Activated T-cell treated with anti-CD3 and anti-CD28 coated beads, Interleukin-2, amount 50 U/mL, for 24 hours (primary cell): ENCODE data around the gene FBXW12.

Source experiments
- DNase-seq: peaks from one replicate; pipeline ENCODE4 v3.0.0-alpha.2; 2020
- H3K27ac Mint-ChIP-seq: 2 replicates; pipeline ENCODE4 v1.8.0; 2020; ENCODE audit warnings: mild to moderate bottlenecking, mixed read lengths
- H3K27me3 Mint-ChIP-seq: 2 replicates; pipeline ENCODE4 v1.8.0; 2020; ENCODE audit warnings: mixed read lengths
- H3K36me3 Mint-ChIP-seq: 2 replicates; pipeline ENCODE4 v1.8.0; 2020; ENCODE audit warnings: low read depth, mixed read lengths
- H3K4me1 Mint-ChIP-seq: 2 replicates; pipeline ENCODE4 v1.8.0; 2020; ENCODE audit warnings: low read depth, mixed read lengths
- H3K4me3 Mint-ChIP-seq: 2 replicates; pipeline ENCODE4 v1.8.0; 2020; ENCODE audit warnings: mild to moderate bottlenecking, moderate library complexity, mixed read lengths
- H3K9me3 Mint-ChIP-seq: 2 replicates; pipeline ENCODE4 v1.8.0; 2020; ENCODE audit warnings: mixed read lengths

FBXW12 gene

DNA sequence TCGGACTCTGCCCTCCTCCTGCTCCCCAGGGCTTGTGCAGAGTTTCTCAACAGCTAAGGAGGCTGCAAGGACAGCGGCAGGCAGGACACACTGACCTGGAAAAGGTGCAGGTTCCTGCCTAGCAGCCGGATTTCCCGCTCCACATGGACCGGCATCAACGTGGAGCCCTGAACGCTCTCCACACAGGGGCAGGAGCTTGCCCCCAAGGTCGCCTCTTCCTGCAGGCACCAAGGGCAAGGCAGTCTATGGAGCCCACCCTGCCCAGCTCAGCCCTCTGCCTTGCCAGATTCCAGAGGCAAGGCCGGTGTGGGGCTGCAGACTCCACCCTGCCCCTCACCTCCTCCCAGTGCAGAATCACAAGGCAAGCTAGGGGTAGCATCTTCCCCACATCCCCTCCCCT is 47.1 kb downstream of the FBXW12 start:
- Mint-ChIP-seq H3K27ac (no peak overlapping the region), H3K27me3 (no peaks in the 10 kb centered on the region), H3K36me3 (no peaks in the 10 kb centered on the region), H3K4me1 (no peaks in the 10 kb centered on the region), H3K9me3 (no peaks in the 10 kb centered on the region), H3K4me3 (no peak overlapping the region)
- no peak for DNase-seq

DNA sequence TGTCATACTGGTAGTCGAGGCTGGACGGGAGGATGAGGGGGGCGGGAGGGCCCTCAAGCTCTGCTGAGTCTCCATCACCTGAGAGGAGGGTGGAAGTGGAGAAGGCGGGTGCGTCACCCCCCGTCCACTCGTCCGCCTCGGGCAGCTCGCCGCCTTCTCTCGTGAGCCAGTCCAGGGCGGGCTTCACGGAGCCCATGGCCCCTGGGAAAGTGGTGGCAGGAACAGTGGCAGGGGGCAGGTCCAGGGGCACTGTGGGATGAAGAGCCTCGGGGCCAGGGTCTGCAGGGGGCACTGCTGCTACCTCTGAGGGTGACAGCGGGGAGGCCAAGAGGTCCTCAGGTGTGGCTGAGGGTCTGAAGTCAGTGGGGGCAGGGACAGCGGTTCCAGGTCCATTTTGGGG is 47.6 kb downstream of the FBXW12 start:
- no peaks in the 10 kb centered on the region for H3K27me3 Mint-ChIP-seq
- DNase-seq: no peak
- H3K36me3 Mint-ChIP-seq: no peaks in the 10 kb centered on the region
- no peak overlapping the region for H3K4me3 Mint-ChIP-seq
- no peak overlapping the region for H3K27ac Mint-ChIP-seq
- H3K9me3 Mint-ChIP-seq: no peaks in the 10 kb centered on the region
- no peaks in the 10 kb centered on the region for H3K4me1 Mint-ChIP-seq

DNA sequence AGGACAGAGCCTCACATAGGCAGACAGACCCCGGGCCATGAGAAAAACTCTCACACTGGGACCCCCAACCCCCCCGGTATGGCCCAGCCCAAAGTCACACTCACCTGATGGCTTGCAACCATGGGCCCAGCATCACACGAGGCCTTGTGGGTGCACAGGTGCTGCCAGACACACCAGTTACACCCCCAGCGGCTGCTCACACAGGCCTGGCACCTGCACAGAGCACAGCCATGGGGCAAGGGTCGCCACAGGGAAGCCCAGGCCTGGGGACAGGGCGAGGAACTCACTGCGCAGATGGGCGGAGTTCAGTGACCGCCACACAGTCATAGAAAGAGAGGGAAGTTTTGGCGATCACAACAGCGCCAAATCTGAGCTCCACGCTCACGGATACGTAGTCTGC is 48.5 kb downstream of the FBXW12 start:
- H3K4me3 Mint-ChIP-seq: no peak overlapping the region
- no peaks in the 10 kb centered on the region for H3K4me1 Mint-ChIP-seq
- H3K36me3 Mint-ChIP-seq: no peaks in the 10 kb centered on the region

DNA sequence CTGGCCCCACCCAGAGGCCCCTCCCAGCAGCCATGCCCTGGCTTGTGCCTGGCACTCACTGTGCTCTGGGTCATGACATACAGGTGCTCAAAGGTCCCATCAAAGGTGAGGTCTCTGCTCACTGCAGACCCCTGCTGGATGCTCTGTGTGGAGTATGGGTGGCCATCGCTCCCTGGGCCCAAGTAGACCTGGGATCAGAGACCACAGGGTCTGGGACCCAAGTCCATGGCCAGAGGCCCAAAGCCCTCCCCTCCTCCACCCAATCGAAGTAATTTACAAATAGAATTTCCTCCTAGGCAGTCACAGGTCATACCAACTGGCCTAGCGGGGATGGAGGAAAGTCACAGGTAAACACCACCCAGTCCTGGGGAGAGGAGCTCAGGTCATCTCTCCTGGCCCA is 50.3 kb downstream of the FBXW12 start:
- Mint-ChIP-seq H3K36me3 (no peaks in the 10 kb centered on the region), H3K4me3 (no peak overlapping the region), H3K27me3 (no peaks in the 10 kb centered on the region), H3K27ac (no peak overlapping the region), H3K9me3 (no peaks in the 10 kb centered on the region), H3K4me1 (no peaks in the 10 kb centered on the region)
- DNase-seq: no peak

More for the DNA sequence above, 48.5 kb downstream of the FBXW12 start:
- Mint-ChIP-seq H3K27ac (no peak overlapping the region), H3K27me3 (no peaks in the 10 kb centered on the region), H3K9me3 (no peaks in the 10 kb centered on the region)
- DNase-seq: no peak

DNA sequence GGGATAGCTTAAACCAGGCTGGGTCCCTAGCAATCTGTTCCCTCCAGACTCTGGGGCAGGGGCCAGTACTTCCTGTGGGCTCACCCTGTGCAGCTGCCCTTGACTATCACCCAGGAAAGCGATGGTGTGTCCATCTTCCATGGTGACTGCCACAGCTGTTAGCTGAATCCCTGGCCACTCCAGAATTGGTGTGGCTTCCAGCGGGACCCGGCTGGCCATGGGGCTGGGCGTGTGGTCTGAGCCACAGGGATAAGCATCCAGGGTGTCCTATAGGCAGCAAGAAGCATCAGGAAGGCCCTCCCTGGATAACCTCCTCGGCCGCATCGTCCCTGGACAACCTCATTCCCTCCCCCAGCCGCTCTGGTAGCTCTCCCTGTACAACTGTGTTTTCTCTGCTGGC is 50.7 kb downstream of the FBXW12 start:
- Mint-ChIP-seq H3K4me1 (no peaks in the 10 kb centered on the region), H3K4me3 (no peak overlapping the region), H3K9me3 (no peaks in the 10 kb centered on the region), H3K27ac (no peak overlapping the region), H3K27me3 (no peaks in the 10 kb centered on the region), H3K36me3 (no peaks in the 10 kb centered on the region)
- no peak for DNase-seq

DNA sequence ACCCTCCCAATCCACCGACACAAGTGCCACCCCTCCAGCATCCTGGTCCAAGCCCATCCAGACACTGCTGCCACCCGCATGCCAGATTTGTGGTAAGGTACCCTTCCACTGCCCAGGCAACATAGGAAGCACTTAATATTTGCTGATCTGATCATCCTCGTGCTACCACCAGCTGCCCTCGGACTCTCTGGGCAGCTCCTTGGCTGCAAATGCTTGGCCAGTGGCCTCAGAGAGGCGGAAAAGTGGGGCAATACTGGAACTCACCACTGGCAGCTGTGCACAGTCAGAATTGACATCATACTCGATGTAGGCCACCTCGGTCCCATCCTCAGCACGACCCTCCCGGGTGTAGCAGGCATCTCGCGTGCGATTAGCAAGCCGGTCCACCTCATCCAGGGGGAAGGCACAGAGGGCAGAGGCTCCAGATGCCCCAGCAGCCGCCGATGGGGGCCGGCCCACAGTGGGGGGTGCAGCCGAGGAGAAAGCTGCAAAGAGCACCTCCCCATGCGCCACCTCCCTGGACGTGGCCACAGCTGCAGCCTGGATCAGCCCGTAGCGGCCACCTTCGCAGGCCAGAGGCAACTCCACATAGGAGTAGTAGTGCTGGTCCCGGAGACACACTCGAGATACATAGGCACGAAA is 51.3 kb downstream of the FBXW12 start:
- no peak overlapping the region for H3K4me3 Mint-ChIP-seq
- no peak for DNase-seq
- H3K9me3 Mint-ChIP-seq: no peaks in the 10 kb centered on the region
- no peaks in the 10 kb centered on the region for H3K36me3 Mint-ChIP-seq
- H3K4me1 Mint-ChIP-seq: no peaks in the 10 kb centered on the region
- no peak overlapping the region for H3K27ac Mint-ChIP-seq
- peaks cover 6% of the 10 kb centered on the region for H3K27me3 Mint-ChIP-seq

DNA sequence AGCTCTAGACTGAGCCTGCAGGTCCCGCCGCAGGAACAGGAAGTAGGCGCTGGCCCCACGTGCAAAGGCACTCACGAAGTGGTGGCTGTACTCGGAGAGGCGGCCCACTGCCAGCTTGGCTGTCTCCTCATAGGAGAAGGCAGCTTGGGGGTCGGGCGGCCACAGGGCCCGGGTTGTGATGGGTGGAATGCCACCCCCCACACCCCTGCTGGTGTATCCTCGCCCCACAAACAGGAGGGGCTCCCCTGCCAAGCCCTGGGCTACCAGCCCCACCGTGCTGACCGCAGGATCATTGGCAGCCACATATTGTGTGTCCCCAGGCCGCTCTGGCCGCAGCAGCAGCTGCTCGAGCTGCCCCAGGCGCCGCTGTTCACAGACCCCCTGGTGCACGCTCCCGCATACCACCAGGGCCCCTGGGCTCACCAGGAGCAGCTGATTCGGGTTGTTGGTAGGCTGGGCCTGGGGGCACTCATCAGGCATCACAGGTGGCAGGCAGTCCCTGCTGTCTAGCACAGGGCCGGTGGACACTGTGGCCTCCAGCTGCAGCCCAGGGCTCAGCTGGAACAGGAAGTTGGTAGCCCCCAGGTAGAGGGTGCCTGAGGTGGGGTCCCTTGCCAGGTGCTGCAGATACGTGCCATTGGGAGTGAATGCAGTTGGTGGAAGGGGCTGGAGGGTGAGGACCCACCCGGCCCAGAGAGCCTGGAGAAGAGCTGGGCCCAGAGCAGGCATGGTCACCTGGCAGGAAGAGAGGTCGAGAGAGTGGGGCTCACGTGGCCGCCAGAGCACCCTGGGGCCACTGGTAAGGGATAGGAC is 52.1 kb downstream of the FBXW12 start:
- Mint-ChIP-seq H3K4me1 (no peaks in the 10 kb centered on the region), H3K27me3 (peaks cover 6% of the 10 kb centered on the region), H3K27ac (no peak overlapping the region), H3K4me3 (no peak overlapping the region), H3K36me3 (no peaks in the 10 kb centered on the region), H3K9me3 (no peaks in the 10 kb centered on the region)
- DNase-seq: no peak

DNA sequence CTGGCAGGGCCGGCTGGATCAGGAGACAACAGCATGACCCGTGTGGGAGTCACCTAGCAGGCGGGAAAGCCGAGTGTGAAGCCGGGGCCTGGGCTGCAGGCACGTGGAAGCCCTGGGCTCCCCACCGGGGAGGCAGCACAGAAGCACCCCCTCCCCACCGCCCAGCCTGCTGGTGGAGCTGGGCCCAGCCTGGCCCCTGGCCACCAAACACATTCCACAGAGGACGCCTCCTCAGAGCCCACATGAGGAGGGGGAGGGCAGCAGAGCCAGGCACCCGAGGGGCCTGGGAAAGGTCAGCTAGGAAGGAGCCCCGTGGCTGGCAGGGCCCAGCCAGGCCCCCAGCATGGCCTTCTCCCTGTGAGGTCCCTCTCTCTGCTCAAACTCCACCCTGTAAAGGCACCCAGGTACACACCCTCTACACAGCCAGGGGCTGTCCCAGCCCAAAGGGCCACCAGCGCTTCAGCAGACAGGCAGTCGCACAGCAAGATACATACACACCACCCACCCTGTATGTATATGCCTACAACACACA is 53.3 kb downstream of the FBXW12 start:
- Mint-ChIP-seq H3K9me3 (no peaks in the 10 kb centered on the region), H3K36me3 (no peaks in the 10 kb centered on the region)

DNA sequence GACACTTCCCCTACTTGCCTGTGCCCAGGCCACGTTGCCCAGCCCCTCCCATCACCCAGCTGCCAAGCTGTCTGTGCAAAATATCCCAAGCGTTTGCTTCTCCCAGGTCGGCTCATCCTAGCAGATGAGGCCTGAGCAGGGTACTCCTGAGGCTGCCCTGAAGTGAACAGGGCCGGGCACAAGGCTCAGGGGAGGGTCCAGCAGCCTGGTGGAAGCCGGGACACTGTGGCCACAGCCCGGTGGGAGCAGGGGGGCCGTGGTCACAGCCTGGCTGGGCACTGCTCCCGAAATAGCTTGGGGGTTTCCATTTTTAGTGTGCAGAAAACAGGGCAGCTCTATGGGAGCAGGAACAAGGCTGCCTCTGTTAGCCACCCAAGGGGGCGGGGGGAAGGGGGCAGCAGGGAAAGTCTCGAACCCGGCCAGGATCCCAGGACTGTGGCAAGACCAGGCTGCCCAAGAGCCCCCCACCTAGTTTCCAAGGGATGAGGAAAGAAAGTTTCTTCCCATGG is 54.4 kb downstream of the FBXW12 start:
- Mint-ChIP-seq H3K27me3 (peaks cover 6% of the 10 kb centered on the region), H3K4me3 (no peak overlapping the region), H3K9me3 (no peaks in the 10 kb centered on the region), H3K36me3 (peaks cover 10% of the 10 kb centered on the region), H3K4me1 (peaks cover 8% of the 10 kb centered on the region), H3K27ac (no peak overlapping the region)
- DNase-seq: no peak

More for the DNA sequence above, 53.3 kb downstream of the FBXW12 start:
- H3K4me3 Mint-ChIP-seq: no peak overlapping the region
- no peak overlapping the region for H3K27ac Mint-ChIP-seq
- peaks cover 6% of the 10 kb centered on the region for H3K27me3 Mint-ChIP-seq
- peaks cover 4% of the 10 kb centered on the region for H3K4me1 Mint-ChIP-seq
- no peak for DNase-seq

DNA sequence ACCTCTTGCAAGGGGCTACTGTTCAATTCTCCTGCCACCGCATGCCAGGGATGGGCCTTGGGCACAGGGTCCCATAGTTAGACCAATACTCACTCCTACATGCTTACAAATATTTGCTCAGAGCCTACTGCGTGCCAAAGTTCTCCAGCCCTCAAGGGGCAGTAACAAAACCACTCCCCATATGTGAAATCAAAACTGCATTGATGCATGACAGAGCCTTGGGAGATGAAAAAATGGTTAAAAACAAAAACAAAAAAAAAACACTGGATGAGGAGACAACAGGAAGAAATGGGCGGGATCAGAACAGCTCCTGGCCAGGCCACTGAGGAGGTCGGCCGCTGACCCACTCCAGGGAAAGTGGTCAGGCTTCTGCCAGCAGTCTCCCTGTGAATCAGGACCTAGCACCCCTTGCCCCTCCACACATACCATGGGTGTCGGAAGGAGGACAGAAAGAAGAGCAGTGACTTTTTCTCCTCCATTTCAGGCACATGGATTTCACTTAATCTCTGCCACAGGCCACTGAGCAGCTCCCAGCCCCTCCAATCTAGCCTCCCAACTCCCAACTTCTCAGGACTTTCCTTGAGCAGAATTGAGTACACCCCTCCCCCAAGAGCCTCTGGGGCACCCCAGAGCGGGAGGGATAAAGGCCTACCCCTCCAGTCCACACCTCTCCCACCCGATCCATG is 55.1 kb downstream of the FBXW12 start:
- Mint-ChIP-seq H3K4me3 (no peak overlapping the region), H3K9me3 (no peaks in the 10 kb centered on the region), H3K4me1 (peaks cover 8% of the 10 kb centered on the region), H3K36me3 (peaks cover 16% of the 10 kb centered on the region), H3K27ac (no peak overlapping the region), H3K27me3 (peaks cover 6% of the 10 kb centered on the region)
- no peak for DNase-seq

DNA sequence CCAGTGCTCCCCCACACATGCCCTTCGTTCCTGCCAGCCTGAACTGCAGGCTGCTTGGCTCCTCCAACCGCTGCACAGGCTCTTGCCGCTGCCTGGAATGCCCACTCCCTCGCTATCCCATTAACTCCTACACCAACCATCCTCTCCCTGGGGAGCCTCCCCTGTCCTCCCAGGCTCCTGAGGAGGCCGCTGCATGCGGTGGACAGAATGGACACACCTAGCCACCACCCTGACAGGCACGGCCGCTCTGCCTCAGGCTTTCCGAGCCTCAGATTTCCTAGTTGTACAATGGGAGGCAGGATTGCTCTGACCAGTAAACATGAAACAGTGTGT is 55.6 kb downstream of the FBXW12 start:
- Mint-ChIP-seq H3K27me3 (peaks cover 6% of the 10 kb centered on the region), H3K36me3 (peaks cover 21% of the 10 kb centered on the region), H3K4me3 (no peak overlapping the region), H3K27ac (no peak overlapping the region), H3K9me3 (no peaks in the 10 kb centered on the region), H3K4me1 (peaks cover 8% of the 10 kb centered on the region)
- no peak for DNase-seq

DNA sequence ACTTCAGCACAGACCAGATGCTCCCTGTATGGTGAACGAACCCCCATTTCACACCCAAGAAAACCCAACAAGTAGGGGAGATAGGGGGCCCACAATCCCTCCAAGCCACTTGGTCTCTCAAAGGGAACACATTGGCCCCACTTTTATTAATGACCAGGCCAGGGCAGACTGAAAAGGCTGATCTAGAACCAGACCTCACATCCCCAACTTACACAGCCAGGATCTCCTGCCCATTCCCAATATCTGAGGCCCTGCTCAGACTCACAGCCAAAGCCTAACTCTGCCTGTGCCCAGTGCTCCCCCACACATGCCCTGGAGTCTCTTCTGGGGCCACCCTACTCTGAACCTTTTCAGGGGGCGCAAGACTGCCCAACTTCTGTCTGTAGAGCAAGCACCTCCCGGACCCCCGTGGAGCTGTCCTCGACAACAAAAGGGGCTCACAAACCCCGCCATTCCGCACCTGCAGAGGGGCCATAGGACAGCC is 56.1 kb downstream of the FBXW12 start:
- Mint-ChIP-seq H3K36me3 (peaks cover 26% of the 10 kb centered on the region), H3K27me3 (peaks cover 6% of the 10 kb centered on the region), H3K4me3 (peak overlapping the region; percentile 32), H3K4me1 (peaks cover 8% of the 10 kb centered on the region), H3K9me3 (no peaks in the 10 kb centered on the region), H3K27ac (no peak overlapping the region)
- DNase-seq: no peak

DNA sequence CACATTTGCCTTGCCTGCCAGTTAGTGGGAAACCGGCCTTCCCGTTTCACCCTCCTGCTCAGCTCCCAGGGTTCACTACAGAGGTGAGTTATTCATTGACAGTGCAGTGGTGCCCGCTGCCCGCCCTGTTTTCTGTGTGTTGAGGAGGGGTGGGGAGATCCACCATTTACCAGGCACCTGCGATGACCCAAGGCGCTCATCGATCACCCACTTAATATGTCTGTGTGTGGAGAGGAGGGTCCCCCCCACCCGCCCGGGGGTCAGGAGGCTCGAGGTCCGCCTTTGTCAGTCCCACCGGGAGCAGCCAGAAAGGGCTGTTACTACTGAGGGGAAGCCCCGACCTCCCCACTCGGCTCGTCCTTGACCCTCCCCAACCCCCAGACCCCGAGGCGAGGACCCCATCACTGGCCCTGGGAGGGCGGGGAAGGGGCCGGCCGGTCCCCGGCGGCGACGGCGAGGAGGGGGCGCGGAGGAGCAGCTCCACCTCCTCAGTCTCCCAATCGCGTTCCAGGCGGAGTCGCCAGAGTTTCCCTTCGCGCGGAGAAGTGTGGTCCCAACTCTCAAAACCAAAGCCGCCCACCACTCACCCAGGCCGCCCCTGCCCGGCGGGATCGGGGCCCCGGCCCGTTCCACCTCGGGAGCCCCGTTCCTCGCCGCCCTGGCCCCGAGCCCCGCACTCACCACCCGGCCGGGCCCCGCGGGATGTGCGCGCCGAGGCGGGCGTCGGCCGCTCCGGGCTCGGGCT is 56.7 kb downstream of the FBXW12 start:
- H3K27me3 Mint-ChIP-seq: peaks cover 6% of the 10 kb centered on the region
- peaks cover 33% of the 10 kb centered on the region for H3K36me3 Mint-ChIP-seq
- peaks cover 8% of the 10 kb centered on the region for H3K4me1 Mint-ChIP-seq
- H3K27ac Mint-ChIP-seq: no peak overlapping the region
- H3K4me3 Mint-ChIP-seq: peak overlapping the region; percentile 32
- no peak for DNase-seq
- H3K9me3 Mint-ChIP-seq: no peaks in the 10 kb centered on the region

DNA sequence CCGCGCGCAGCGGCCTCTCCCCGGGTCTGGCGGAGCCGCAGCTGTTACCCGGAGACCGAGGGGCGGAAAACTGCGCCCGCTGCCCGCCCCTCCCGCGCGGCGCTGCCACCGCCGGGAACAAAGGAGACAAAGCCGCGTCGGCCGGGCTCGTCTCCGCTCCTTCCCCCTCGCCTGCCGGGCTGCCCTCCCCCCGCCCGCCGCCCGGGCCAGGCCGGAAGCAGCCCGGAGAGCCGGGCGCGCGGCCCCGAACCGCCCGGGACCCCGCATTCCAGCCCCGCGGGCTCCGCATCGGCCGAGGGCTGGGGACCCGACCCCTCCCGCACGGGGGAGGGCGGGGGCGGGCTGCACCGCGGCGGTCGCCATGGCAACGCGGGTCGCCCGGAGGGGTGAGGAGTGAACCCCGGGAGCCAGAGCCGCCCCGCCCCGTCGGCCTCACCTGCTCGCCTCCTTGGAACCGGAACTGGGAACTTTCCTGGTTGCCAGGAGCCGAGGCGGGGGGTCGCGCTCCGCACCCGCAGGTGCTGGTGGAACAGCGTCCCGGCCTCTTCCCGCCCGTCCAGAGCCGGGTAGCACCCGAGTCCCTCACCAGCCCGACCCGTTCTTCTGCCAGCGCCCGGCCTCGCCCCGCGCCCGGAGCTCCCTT is 57.4 kb downstream of the FBXW12 start:
- Mint-ChIP-seq H3K27ac (no peak overlapping the region), H3K9me3 (no peaks in the 10 kb centered on the region), H3K36me3 (peaks cover 40% of the 10 kb centered on the region), H3K4me1 (peaks cover 11% of the 10 kb centered on the region), H3K27me3 (peaks cover 6% of the 10 kb centered on the region), H3K4me3 (peak overlapping the region; percentile 72)
- DNase-seq: peak; percentile 77
